ENCODE measurements around the gene SORCS2. TPM values are rescaled to one million over a fixed set of nuclear protein-coding genes. Genes with fewer than 3 reads are reported as not detected.

Gene SORCS2
- total and polyA plus RNA-seq, 2 of the 4 experiments (the other 2 are of a cell fraction): 0.36 to 0.62 TPM

- H2BK20ac ChIP-seq (ENCODE audit: low read depth, low read length): no peak overlapping the region
- POLR2A ChIA-PET (ENCODE audit: unreplicated experiment): interaction anchor here (0.6 kb wide), 1 partner anchor 11 kb away, joined by 3 read pairs; no protein-coding TSS in a partner anchor
- TF ChIP-seq FOS (IDR thresholded peaks at IDR 0.05; ENCODE audit: low read depth, low read length): no peak
- no peak for TF ChIP-seq MXI1 (IDR thresholded peaks at IDR 0.05; ENCODE audit: borderline replicate concordance, low read depth, low read length)
- TF ChIP-seq BHLHE40 (IDR thresholded peaks at IDR 0.05; ENCODE audit: low read depth, low read length): no peak
- TF ChIP-seq, protein P1, sequence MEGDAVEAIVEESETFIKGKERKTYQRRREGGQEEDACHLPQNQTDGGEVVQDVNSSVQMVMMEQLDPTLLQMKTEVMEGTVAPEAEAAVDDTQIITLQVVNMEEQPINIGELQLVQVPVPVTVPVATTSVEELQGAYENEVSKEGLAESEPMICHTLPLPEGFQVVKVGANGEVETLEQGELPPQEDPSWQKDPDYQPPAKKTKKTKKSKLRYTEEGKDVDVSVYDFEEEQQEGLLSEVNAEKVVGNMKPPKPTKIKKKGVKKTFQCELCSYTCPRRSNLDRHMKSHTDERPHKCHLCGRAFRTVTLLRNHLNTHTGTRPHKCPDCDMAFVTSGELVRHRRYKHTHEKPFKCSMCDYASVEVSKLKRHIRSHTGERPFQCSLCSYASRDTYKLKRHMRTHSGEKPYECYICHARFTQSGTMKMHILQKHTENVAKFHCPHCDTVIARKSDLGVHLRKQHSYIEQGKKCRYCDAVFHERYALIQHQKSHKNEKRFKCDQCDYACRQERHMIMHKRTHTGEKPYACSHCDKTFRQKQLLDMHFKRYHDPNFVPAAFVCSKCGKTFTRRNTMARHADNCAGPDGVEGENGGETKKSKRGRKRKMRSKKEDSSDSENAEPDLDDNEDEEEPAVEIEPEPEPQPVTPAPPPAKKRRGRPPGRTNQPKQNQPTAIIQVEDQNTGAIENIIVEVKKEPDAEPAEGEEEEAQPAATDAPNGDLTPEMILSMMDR (conservative IDR thresholded peaks at IDR 0.05; ENCODE audit: low read depth, low read length): no peak
- no peak for TF ChIP-seq CEBPB (IDR thresholded peaks at IDR 0.05; ENCODE audit: low read depth, low read length)
- no peak for TF ChIP-seq CHD1 (IDR thresholded peaks at IDR 0.05; ENCODE audit: low read depth, low read length)
- TF ChIP-seq SMC3 (IDR thresholded peaks at IDR 0.05; ENCODE audit: low read depth, low read length): no peak
- TF ChIP-seq, protein P2, sequence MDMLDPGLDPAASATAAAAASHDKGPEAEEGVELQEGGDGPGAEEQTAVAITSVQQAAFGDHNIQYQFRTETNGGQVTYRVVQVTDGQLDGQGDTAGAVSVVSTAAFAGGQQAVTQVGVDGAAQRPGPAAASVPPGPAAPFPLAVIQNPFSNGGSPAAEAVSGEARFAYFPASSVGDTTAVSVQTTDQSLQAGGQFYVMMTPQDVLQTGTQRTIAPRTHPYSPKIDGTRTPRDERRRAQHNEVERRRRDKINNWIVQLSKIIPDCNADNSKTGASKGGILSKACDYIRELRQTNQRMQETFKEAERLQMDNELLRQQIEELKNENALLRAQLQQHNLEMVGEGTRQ (IDR thresholded peaks at IDR 0.05; ENCODE audit: low read depth, low read length): no peak
- no peak for TF ChIP-seq NFE2L2 (IDR thresholded peaks at IDR 0.05; ENCODE audit: low read depth, low read length)
- no peak for TF ChIP-seq ELK1 (IDR thresholded peaks at IDR 0.05; ENCODE audit: borderline replicate concordance, low read depth, low read length)
- no peak for TF ChIP-seq MAFK (IDR thresholded peaks at IDR 0.05; ENCODE audit: low read depth, low read length)
- TF ChIP-seq RCOR1 (IDR thresholded peaks at IDR 0.05; ENCODE audit: insufficient replicate concordance, low read length): no peak
- TF ChIP-seq RFX5 (IDR thresholded peaks at IDR 0.05; ENCODE audit: low read depth, low read length): no peak
- TF ChIP-seq POLR2A (IDR thresholded peaks at IDR 0.05; ENCODE audit: low read depth, low read length): no peak
- in situ Hi-C loops (cut with MboI; ENCODE audit: low sequenced_read_pairs): no loop called here
- no peaks in the 10 kb centered on the region for H4K20me1 ChIP-seq (ENCODE audit: insufficient read depth, low read length)
- no peak overlapping the region for H2AFZ ChIP-seq (replicated peaks; ENCODE audit: low read length, poor library complexity)
- intact Hi-C loops (cut with micrococcal nuclease): no loop called here
- DNase-seq (no peak), ATAC-seq (ENCODE audit: low read depth) (no peak)
- H3K14ac ChIP-seq (replicated peaks; ENCODE audit: low read depth, low read length): no peak overlapping the region
- peaks cover 24% of the 10 kb centered on the region for H3K27me3 ChIP-seq (ENCODE audit: control insufficient read depth, insufficient read depth, low read length)
- no peaks in the 10 kb centered on the region for H3K79me1 ChIP-seq (ENCODE audit: low read depth in 1 of 2, low read length in 2 of 2)
- no peak overlapping the region for H3K4ac ChIP-seq (ENCODE audit: low read depth, low read length)
- no peak overlapping the region for H4K8ac ChIP-seq (ENCODE audit: low read depth in 2 of 2, low read length in 2 of 2)
- no peak overlapping the region for H3K9ac ChIP-seq (ENCODE audit: low read depth, low read length)
- no peak overlapping the region for H3K4me3 ChIP-seq (ENCODE audit: insufficient read depth, low read depth, low read length)
- H3K23ac ChIP-seq (ENCODE audit: low read depth, low read length): no peak overlapping the region
- no peak overlapping the region for H2BK120ac ChIP-seq (ENCODE audit: low read depth, low read length)
- H3K18ac ChIP-seq (ENCODE audit: low read depth, low read length): no peak overlapping the region
- no peak overlapping the region for H4K91ac ChIP-seq (ENCODE audit: insufficient read depth, low read depth, low read length)
- H3K9me3 ChIP-seq (ENCODE audit: control insufficient read depth, insufficient read depth, low read length): no peaks in the 10 kb centered on the region; the same call in 1 of the 2 replicates
- H2BK5ac ChIP-seq (ENCODE audit: low read depth, low read length, poor library complexity, severe bottlenecking): no peak overlapping the region
- H3K4me2 ChIP-seq (ENCODE audit: low read depth, low read length): no peak overlapping the region
- 67% methylated on average over 19 of the region's 29 CpGs; no CpG with 5 or more reads in 1 of the 2 experiments for WGBS, 2 experiments (ENCODE audit: extremely low coverage in 2 of 2, insufficient read length in 1 of 2)
- H2AK9ac ChIP-seq (replicated peaks; ENCODE audit: low read depth, low read length, poor library complexity): no peak overlapping the region
- H2AK5ac ChIP-seq (ENCODE audit: low read depth, low read length): no peak overlapping the region
- H3K4me1 ChIP-seq (ENCODE audit: control insufficient read depth, insufficient read depth, low read length): no peaks in the 10 kb centered on the region
- no peak overlapping the region for H3K27ac ChIP-seq (ENCODE audit: insufficient read depth, low read length)
- H3K36me3 ChIP-seq (ENCODE audit: control insufficient read depth, insufficient read depth, low read length): no peaks in the 10 kb centered on the region
- H4K5ac ChIP-seq (ENCODE audit: low read depth, low read length): no peak overlapping the region
- no peak overlapping the region for H3K56ac ChIP-seq (ENCODE audit: extremely low read depth, insufficient read depth, low read length)
- H3K9me1 ChIP-seq (ENCODE audit: insufficient read depth, low read length): no peaks in the 10 kb centered on the region
- no TSS peak for BruUV-seq (replicated peaks)
- dilution Hi-C loops (cut with HindIII; ENCODE audit: low sequenced_read_pairs, unreplicated experiment): no loop called here
- no peak overlapping the region for H2BK15ac ChIP-seq (ENCODE audit: low read depth, low read length)
- CTCF ChIA-PET: no interaction called here
Measured at GRCh38 chr4:7598939-7599790, 406.8 kb downstream of the SORCS2 start.
